Forelimb muscle (tissue), 1 donor: ENCODE results near the gene NDST4. TPM values are rescaled to one million over a fixed set of nuclear protein-coding genes. Genes with fewer than 3 reads are reported as not detected.

Source experiments
- DNase-seq: peaks from one replicate; pipeline ENCODE4 v3.0.0-alpha.2; 2013; ENCODE audit warnings: low read depth
- polyA plus RNA-seq: library from polyadenylated mRNA; unstranded; fragments of 120-200 nt; gene quantifications from one replicate; pipeline ENCODE4 v1.2.1, GENCODE V29; 2013; ENCODE audit not compliant: insufficient read length

Gene NDST4
- polyA plus RNA-seq, 1 donor: 1.0 TPM

DNA sequence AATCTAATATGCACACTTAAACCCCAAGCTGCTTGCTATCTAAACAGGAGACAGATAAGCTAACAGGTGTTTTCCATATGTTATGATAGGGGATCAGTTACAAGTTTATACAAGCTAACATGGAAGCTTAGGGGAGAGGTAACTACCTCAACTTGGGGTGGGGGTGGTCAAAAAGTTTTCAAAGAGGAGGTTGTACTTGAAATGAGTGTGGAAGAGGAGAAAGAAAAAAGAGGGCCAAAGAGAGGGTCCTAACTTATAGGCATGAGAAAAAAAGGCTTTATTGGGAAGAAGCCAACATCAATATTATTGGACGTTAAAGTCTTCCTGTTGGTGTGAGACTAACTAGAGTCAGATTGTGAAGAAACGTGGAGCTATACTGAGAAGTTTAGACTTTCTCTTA is 205.9 kb downstream of the NDST4 start:
- no peak for DNase-seq

- no peak for DNase-seq
These were observed 208.4 kb downstream of the NDST4 start for GRCh38 chr4:114905017-114905416.

GRCh38 chr4:114900934-114901333 is 212.5 kb downstream of the NDST4 start:
- no peak for DNase-seq

- DNase-seq: no peak
These were observed 222.6 kb downstream of the NDST4 start for GRCh38 chr4:114890773-114891172.

DNA sequence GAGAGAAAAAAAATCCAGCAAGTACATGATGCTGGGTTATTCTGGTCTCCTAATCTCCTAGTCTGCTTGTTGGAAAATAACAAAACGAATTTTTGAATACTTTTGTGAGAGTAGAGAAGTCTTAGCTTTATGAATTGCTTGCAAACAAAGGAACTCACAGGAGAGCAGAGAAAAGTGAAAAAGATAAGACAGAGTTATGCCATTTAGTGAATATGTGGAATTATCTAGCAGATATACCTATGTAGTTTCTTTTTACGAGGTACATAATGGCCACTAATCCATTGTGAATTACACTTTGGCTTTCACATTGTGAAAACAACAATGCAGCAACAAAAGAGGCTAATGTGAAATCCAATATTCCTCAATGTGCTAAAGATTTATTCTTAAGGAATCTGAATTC is 226.7 kb downstream of the NDST4 start:
- no peak for DNase-seq

DNA sequence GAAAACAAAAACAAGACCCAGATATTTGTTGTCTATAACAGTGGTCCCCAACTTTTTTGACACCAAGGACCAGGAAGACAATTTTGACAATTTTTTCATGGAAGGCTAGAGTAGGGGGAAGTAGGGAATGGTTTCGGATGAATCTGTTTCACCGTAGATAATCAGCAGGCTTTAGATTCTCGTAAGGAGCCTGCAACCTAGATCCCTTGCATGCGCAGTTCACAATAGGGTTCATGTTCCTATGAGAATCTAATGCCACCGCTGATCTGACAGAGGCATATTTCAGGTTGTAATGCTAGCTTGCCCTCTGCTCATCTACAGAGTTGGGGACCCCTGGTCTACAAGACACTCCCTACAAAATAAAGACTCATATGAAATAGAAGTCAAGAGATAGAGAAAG is 229.8 kb downstream of the NDST4 start:
- DNase-seq: no peak

GRCh38 chr4:114879916-114880669 is 233.3 kb downstream of the NDST4 start:
- DNase-seq: no peak

GRCh38 chr4:114875630-114876029 is 237.8 kb downstream of the NDST4 start:
- peak; percentile 40 for DNase-seq

DNA sequence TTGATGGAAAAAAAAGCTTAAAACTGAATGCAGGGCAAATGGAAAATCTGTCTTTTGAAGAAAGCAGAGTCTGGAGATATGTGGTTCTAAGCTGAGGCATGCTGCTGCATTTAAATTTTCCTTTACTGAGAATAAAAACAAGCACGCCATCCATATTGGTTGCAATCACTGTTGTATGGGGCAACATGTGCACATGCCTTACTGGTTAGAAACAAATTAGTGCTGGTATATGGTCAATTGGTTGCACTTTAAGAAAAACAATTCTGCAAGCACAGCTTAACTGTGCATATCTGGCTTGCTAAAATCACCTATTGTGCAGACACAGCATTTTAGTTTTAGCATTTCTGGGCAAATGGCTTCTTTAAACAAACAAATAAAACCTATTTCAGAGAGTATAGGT is 239.1 kb downstream of the NDST4 start:
- no peak for DNase-seq

DNA sequence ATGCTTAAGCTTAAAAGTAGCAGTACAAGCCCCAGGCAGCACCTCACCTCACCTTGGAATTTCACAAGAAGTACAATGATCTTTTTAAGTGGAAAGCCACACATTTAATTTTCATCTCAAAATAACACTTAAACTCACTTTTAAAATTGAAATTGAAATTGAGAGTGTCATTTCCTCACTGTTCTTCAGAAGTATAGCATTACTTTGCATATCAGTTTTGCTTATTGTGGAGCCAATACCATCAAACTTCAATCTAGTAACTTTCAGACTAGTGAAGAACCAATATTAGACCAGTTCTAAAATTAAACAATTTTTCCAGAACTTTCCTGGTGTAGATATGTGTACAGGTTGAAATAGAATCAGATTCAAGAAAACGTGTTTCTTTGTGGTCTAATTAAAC is 242.4 kb downstream of the NDST4 start:
- no peak for DNase-seq

GRCh38 chr4:114866901-114867670 is 246.3 kb downstream of the NDST4 start:
- no peak for DNase-seq

DNA sequence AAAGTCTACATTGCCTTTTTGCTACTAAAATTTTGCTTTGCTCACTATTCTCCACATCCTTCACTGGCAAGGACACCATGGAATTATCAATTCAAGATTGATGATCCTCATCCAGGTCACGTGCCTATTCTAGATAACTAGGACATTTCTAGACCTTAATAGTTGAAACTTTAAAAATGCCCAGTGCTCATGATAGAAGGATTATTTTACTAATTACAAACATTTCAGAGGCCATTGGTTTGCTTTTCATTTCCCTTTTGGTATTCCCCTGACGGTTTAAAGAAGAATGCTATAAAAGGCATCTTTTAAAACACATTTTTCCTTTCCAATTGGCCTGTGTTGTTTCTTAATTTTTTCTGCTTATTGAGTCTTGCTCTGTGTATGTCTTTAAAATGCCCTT is 249.4 kb downstream of the NDST4 start:
- DNase-seq: no peak

- DNase-seq: no peak
These were observed 252.6 kb downstream of the NDST4 start for GRCh38 chr4:114860786-114861185.

GRCh38 chr4:114857831-114858230 is 255.6 kb downstream of the NDST4 start:
- no peak for DNase-seq

GRCh38 chr4:114839986-114840385 is 273.4 kb downstream of the NDST4 start:
- DNase-seq: no peak

DNA sequence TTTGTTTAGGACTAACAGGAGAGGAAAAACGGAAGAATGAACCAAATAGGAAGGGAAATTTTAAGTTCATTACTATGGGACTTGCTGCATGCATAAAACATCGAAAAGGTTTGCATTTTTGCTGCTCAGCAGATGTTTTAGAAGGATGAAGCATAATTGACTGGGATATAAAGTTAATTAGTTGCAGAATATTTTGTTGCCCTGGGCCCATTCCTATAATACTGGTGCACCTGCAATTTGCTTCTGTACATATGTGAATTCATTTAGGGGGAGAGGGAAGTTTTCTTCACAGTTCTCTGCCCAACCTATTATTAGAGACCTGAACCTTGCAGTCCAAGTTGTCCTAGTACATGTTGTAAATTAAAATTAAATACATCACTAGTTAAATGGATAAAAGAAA is 282.8 kb downstream of the NDST4 start:
- DNase-seq: no peak

- no peak for DNase-seq
These were observed 285.8 kb downstream of the NDST4 start for GRCh38 chr4:114827651-114828050.

GRCh38 chr4:114815760-114816159 is 297.7 kb downstream of the NDST4 start:
- DNase-seq: no peak

GRCh38 chr4:114813961-114814360 is 299.5 kb downstream of the NDST4 start:
- DNase-seq: no peak

DNA sequence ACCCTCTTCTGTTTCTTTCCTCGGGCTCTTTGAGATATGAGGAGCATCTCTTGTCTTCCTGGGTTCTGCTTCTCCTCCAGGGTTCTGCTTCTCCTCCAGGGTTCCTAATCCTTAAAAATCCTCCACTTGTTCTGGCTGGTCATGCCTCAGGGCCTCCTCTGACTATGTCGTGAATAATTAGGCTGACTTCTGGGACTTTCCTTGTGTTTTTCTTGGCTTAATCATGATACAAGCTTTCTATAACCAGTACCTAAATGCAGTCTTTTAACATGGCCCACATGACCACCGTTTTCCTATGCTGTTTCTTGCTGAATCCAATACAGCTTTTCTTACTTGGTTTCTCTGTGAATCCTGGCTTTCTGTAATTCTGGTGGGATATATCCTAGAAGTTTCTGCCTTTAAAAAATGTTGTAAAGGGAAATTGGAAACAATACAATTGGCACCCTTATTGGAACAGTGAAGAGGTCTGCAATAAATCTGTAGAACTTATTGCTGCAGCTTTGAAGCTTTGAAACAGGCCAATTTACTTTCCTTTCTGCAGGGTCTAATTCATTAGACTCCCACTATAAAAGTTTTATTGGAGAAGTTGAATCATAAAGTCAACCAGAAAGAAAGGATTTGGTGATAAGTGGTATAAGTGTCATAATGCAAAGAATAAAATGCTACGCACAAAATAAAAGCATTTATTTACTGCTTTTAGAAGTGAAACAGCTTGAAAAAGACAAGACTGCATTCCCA is 301.7 kb downstream of the NDST4 start:
- peak; percentile 22 for DNase-seq

- no peak for DNase-seq
These were observed 305.5 kb downstream of the NDST4 start for GRCh38 chr4:114807759-114808404.

DNA sequence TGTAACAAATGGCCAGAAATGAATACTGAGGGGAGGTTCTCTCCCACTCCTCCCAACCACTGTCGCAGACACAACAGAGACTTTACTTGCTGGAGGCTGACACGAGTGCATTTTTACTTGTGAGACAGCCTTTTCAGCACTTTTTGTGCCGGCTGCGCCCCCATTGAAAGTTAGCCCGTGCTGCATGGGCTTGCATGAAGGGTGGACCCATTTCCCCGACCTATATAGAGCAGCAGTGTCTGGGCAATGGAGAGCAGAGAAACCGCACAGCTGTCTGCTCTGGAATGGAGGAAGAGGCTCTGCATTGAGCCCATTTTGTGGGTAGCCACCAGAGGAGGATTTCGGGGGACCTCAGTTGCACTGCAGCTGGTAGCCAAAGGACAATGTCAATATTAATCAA is 306.1 kb downstream of the NDST4 start:
- no peak for DNase-seq
